ENCODE data around the gene SLAIN1. TPM values are rescaled to one million over a fixed set of nuclear protein-coding genes. Genes with fewer than 3 reads are reported as not detected.

The SLAIN1 gene
- total and polyA plus RNA-seq, 2 of the 4 experiments (the other 2 are of a cell fraction): 0.29 to 0.36 TPM

DNA sequence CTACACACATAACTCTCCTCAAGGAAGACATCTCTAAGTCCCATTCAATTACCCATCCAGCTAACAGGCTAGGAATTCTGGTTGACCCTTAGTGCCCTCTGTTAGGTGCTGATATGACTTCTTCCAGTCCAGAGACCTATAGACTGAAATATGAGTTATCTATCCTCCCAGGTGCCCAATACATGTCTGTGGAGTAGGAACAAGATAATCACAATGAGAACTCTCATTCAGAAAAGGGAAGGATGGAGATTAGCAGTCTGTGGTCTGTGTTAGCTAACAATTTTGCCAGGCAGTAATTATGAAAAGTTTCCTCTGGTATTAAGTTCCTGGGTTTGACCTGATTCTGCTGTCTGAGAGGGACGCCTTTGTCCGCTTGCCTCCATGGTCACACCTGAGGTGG lies 44.2 kb upstream of the SLAIN1 start:
- Histone ChIP-seq H3K9me1 (ENCODE audit: insufficient read depth, low read length) (no peaks in the 10 kb centered on the region), H3K18ac (ENCODE audit: low read depth, low read length) (no peak overlapping the region), H2BK20ac (ENCODE audit: low read depth, low read length) (no peak overlapping the region), H4K91ac (ENCODE audit: insufficient read depth, low read depth, low read length) (no peak overlapping the region), H3K4me3 (ENCODE audit: insufficient read depth, low read depth, low read length) (no peak overlapping the region), H2BK120ac (ENCODE audit: low read depth, low read length) (no peak overlapping the region), H4K8ac (ENCODE audit: low read depth in 2 of 2, low read length in 2 of 2) (no peak overlapping the region), H3K9ac (ENCODE audit: low read depth, low read length) (no peak overlapping the region), H3K36me3 (ENCODE audit: control insufficient read depth, insufficient read depth, low read length) (no peaks in the 10 kb centered on the region), H2BK15ac (ENCODE audit: low read depth, low read length) (no peak overlapping the region), H3K27ac (ENCODE audit: insufficient read depth, low read length) (no peak overlapping the region), H4K20me1 (ENCODE audit: insufficient read depth, low read length) (no peaks in the 10 kb centered on the region), H3K79me1 (ENCODE audit: low read depth in 1 of 2, low read length in 2 of 2) (no peaks in the 10 kb centered on the region), H4K5ac (ENCODE audit: low read depth, low read length) (no peak overlapping the region), H3K4me1 (ENCODE audit: control insufficient read depth, insufficient read depth, low read length) (no peaks in the 10 kb centered on the region), H2BK5ac (ENCODE audit: low read depth, low read length, poor library complexity, severe bottlenecking) (no peak overlapping the region), H2AFZ (replicated peaks; ENCODE audit: low read length, poor library complexity) (no peak overlapping the region), H3K9me3 (ENCODE audit: control insufficient read depth, insufficient read depth, low read length) (no peaks in the 10 kb centered on the region), H3K27me3 (ENCODE audit: control insufficient read depth, insufficient read depth, low read length) (no peaks in the 10 kb centered on the region), H3K56ac (ENCODE audit: extremely low read depth, insufficient read depth, low read length) (no peak overlapping the region), H3K23ac (ENCODE audit: low read depth, low read length) (no peak overlapping the region), H3K4me2 (ENCODE audit: low read depth, low read length) (no peak overlapping the region), H2AK9ac (replicated peaks; ENCODE audit: low read depth, low read length, poor library complexity) (no peak overlapping the region), H2AK5ac (ENCODE audit: low read depth, low read length) (no peak overlapping the region), H3K14ac (replicated peaks; ENCODE audit: low read depth, low read length) (no peak overlapping the region), H3K4ac (ENCODE audit: low read depth, low read length) (no peak overlapping the region)
- intact Hi-C loops (cut with micrococcal nuclease) (no loop called here), dilution Hi-C loops (cut with HindIII; ENCODE audit: low sequenced_read_pairs, unreplicated experiment) (no loop called here), in situ Hi-C loops (cut with MboI; ENCODE audit: low sequenced_read_pairs) (no loop called here)
- no peak for TF ChIP-seq CHD1 (IDR thresholded peaks at IDR 0.05; ENCODE audit: low read depth, low read length)
- TF ChIP-seq CEBPB (IDR thresholded peaks at IDR 0.05; ENCODE audit: low read depth, low read length): no peak
- TF ChIP-seq, protein P1, sequence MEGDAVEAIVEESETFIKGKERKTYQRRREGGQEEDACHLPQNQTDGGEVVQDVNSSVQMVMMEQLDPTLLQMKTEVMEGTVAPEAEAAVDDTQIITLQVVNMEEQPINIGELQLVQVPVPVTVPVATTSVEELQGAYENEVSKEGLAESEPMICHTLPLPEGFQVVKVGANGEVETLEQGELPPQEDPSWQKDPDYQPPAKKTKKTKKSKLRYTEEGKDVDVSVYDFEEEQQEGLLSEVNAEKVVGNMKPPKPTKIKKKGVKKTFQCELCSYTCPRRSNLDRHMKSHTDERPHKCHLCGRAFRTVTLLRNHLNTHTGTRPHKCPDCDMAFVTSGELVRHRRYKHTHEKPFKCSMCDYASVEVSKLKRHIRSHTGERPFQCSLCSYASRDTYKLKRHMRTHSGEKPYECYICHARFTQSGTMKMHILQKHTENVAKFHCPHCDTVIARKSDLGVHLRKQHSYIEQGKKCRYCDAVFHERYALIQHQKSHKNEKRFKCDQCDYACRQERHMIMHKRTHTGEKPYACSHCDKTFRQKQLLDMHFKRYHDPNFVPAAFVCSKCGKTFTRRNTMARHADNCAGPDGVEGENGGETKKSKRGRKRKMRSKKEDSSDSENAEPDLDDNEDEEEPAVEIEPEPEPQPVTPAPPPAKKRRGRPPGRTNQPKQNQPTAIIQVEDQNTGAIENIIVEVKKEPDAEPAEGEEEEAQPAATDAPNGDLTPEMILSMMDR (conservative IDR thresholded peaks at IDR 0.05; ENCODE audit: low read depth, low read length): no peak
- no peak for TF ChIP-seq RFX5 (IDR thresholded peaks at IDR 0.05; ENCODE audit: low read depth, low read length)
- TF ChIP-seq, protein P2, sequence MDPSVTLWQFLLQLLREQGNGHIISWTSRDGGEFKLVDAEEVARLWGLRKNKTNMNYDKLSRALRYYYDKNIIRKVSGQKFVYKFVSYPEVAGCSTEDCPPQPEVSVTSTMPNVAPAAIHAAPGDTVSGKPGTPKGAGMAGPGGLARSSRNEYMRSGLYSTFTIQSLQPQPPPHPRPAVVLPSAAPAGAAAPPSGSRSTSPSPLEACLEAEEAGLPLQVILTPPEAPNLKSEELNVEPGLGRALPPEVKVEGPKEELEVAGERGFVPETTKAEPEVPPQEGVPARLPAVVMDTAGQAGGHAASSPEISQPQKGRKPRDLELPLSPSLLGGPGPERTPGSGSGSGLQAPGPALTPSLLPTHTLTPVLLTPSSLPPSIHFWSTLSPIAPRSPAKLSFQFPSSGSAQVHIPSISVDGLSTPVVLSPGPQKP (IDR thresholded peaks at IDR 0.05; ENCODE audit: borderline replicate concordance, low read depth, low read length): no peak
- no peak for TF ChIP-seq RAD21 (IDR thresholded peaks at IDR 0.05; ENCODE audit: low read length)
- TF ChIP-seq NFE2L2 (IDR thresholded peaks at IDR 0.05; ENCODE audit: low read depth, low read length): no peak
- TF ChIP-seq, protein P3, sequence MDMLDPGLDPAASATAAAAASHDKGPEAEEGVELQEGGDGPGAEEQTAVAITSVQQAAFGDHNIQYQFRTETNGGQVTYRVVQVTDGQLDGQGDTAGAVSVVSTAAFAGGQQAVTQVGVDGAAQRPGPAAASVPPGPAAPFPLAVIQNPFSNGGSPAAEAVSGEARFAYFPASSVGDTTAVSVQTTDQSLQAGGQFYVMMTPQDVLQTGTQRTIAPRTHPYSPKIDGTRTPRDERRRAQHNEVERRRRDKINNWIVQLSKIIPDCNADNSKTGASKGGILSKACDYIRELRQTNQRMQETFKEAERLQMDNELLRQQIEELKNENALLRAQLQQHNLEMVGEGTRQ (IDR thresholded peaks at IDR 0.05; ENCODE audit: low read depth, low read length): no peak
- TF ChIP-seq SMC3 (IDR thresholded peaks at IDR 0.05; ENCODE audit: low read depth, low read length): no peak
- no peak for TF ChIP-seq MXI1 (IDR thresholded peaks at IDR 0.05; ENCODE audit: borderline replicate concordance, low read depth, low read length)
- TF ChIP-seq RCOR1 (IDR thresholded peaks at IDR 0.05; ENCODE audit: insufficient replicate concordance, low read length): no peak
- no peak for TF ChIP-seq BHLHE40 (IDR thresholded peaks at IDR 0.05; ENCODE audit: low read depth, low read length)
- TF ChIP-seq MAFK (IDR thresholded peaks at IDR 0.05; ENCODE audit: low read depth, low read length): no peak
- TF ChIP-seq POLR2A (IDR thresholded peaks at IDR 0.05; ENCODE audit: low read depth, low read length): no peak
- no peak for TF ChIP-seq MAZ (IDR thresholded peaks at IDR 0.05; ENCODE audit: borderline replicate concordance, low read depth, low read length)
- TF ChIP-seq FOS (IDR thresholded peaks at IDR 0.05; ENCODE audit: low read depth, low read length): no peak
- WGBS, 2 experiments (ENCODE audit: extremely low coverage in 2 of 2, insufficient read length in 1 of 2): 100% methylated on average over 2 of the region's 2 CpGs; no CpG with 5 or more reads in 1 of the 2 experiments
- CTCF ChIA-PET: no interaction called here
- ATAC-seq (ENCODE audit: low read depth) (no peak), DNase-seq (no peak)
- POLR2A ChIA-PET (ENCODE audit: unreplicated experiment): no interaction called here
- no TSS peak for BruUV-seq (replicated peaks)
